K562 (cell line): ENCODE measurements around the gene HEXD. TPM values are rescaled to one million over a fixed set of nuclear protein-coding genes. Genes with fewer than 3 reads are reported as not detected.

Source experiments
- PHB ChIP-seq: fragments of 250-450 bp; sonication (Bioruptor Pico); IDR thresholded peaks from 2 replicates; pipeline ENCODE4 v1.5.0; 2021
- SUPT5H ChIP-seq: fragments of 450-650 bp; IDR thresholded peaks from 2 replicates; pipeline ENCODE4 v1.6.1; 2016
- ZNF24 ChIP-seq: fragments of 450-650 bp; IDR thresholded peaks from 2 replicates; pipeline ENCODE4 v1.6.1; 2016
- ZNF583 ChIP-seq: fragments of 250-450 bp; sonication (Bioruptor Pico); IDR thresholded peaks from 2 replicates; pipeline ENCODE4 v1.4.0; 2020
- polyA plus RNA-seq, 8 experiments: library from polyadenylated mRNA; depleted of rRNA in 4 of 8; stranded (reverse) in 5 of 8; unstranded in 3 of 8; fragments of >200 nt; fragmentation: Nextera tagmentation in 2 of 8; fragmentation: Illumina TruSeq in 1 of 8; extraction: Ambion mirVana in 2 of 8; extraction: Trizol in 1 of 8; gene quantifications; 2 replicates each; pipeline versions ENCODE4 v1.2.1 to v1.2.3, GENCODE V29; 2011 to 2014; ENCODE audit warnings: inconsistent platforms in 1 of 8, missing spikeins in 1 of 8
- total RNA-seq, 7 experiments: library from RNA; depleted of rRNA in 6 of 7; stranded (reverse); fragments of >200 nt in 6 of 7; fragmentation: Illumina TruSeq in 2 of 7; extraction: Trizol in 2 of 7; gene quantifications; 2 replicates each; pipeline versions ENCODE4 v1.2.1 to v1.2.3, GENCODE V29; 2011 to 2021; ENCODE audit warnings: low replicate concordance in 1 of 7
- TF ChIP-seq, protein P1 (sequence below): sonication (generic); formaldehyde crosslinking; IDR thresholded peaks from 2 replicates; pipeline ENCODE4 v1.4.0; 2020; ENCODE audit warnings: mild to moderate bottlenecking, missing genetic modification reagents
- TF ChIP-seq, protein P2 (sequence below): fragments of 250-450 bp; sonication (Bioruptor Pico); IDR thresholded peaks from 2 replicates; pipeline ENCODE4 v1.4.0; 2020
- TF ChIP-seq, protein P3 (sequence below): sonication (generic); formaldehyde crosslinking; IDR thresholded peaks from 2 replicates; pipeline ENCODE4 v1.9.0; 2022; ENCODE audit warnings: mild to moderate bottlenecking, missing genetic modification reagents
- TF ChIP-seq, protein P4 (sequence below): sonication (generic); formaldehyde crosslinking; IDR thresholded peaks from 2 replicates; pipeline ENCODE4 v1.8.1; 2023; ENCODE audit warnings: mild to moderate bottlenecking, missing genetic modification reagents
- TF ChIP-seq, protein P5 (sequence below): sonication (generic); formaldehyde crosslinking; IDR thresholded peaks from 2 replicates; pipeline ENCODE4 v1.5.0; 2020; ENCODE audit warnings: missing genetic modification reagents

The HEXD gene
- total and polyA plus RNA-seq, 9 of the 15 experiments (the other 6 are each of a cell fraction or from before 2014, with no cell fraction given): 1.0 to 25.3 (median 10.0) TPM

DNA sequence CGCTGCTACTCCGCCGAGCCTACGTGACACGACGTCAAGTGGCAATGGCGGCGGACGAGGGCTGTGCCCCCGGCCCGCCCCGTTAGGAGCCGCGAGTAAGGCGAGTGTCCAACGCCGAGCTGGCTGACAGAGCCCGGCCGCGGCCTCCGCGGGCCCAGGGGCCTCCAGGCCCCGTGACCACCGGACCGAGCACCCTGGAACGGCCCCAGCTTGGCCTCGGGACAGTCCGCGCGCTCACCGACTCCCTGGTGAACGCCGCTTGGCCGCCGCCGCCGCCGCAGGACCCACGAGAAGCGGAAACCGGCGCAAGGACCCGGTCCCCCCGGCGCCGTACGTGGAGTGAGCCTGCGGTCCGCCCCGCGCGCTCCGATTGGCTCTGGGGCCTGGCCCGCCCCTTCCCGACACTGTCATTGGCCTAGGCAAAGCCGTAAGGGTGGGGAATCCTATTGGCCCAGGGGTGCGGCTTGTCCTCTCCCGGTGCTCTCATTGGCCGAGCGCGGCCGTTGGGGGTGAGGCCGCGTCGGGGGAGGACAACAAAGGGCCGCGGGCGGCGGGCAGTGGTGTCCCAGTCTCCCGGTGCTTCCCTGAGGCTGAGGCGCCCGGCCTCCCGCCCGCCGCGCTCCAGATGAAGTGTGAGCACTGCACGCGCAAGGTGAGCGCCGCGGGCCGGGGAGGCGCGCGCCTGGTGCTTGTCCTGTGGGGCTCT is 40.2 kb downstream of the HEXD start, which contains the start of gene NARF (continued):
- TF ChIP-seq, protein P1, sequence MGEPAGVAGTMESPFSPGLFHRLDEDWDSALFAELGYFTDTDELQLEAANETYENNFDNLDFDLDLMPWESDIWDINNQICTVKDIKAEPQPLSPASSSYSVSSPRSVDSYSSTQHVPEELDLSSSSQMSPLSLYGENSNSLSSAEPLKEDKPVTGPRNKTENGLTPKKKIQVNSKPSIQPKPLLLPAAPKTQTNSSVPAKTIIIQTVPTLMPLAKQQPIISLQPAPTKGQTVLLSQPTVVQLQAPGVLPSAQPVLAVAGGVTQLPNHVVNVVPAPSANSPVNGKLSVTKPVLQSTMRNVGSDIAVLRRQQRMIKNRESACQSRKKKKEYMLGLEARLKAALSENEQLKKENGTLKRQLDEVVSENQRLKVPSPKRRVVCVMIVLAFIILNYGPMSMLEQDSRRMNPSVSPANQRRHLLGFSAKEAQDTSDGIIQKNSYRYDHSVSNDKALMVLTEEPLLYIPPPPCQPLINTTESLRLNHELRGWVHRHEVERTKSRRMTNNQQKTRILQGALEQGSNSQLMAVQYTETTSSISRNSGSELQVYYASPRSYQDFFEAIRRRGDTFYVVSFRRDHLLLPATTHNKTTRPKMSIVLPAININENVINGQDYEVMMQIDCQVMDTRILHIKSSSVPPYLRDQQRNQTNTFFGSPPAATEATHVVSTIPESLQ: peak; percentile 97; the same call in 1 of the 2 replicates
- TF ChIP-seq, protein P2, sequence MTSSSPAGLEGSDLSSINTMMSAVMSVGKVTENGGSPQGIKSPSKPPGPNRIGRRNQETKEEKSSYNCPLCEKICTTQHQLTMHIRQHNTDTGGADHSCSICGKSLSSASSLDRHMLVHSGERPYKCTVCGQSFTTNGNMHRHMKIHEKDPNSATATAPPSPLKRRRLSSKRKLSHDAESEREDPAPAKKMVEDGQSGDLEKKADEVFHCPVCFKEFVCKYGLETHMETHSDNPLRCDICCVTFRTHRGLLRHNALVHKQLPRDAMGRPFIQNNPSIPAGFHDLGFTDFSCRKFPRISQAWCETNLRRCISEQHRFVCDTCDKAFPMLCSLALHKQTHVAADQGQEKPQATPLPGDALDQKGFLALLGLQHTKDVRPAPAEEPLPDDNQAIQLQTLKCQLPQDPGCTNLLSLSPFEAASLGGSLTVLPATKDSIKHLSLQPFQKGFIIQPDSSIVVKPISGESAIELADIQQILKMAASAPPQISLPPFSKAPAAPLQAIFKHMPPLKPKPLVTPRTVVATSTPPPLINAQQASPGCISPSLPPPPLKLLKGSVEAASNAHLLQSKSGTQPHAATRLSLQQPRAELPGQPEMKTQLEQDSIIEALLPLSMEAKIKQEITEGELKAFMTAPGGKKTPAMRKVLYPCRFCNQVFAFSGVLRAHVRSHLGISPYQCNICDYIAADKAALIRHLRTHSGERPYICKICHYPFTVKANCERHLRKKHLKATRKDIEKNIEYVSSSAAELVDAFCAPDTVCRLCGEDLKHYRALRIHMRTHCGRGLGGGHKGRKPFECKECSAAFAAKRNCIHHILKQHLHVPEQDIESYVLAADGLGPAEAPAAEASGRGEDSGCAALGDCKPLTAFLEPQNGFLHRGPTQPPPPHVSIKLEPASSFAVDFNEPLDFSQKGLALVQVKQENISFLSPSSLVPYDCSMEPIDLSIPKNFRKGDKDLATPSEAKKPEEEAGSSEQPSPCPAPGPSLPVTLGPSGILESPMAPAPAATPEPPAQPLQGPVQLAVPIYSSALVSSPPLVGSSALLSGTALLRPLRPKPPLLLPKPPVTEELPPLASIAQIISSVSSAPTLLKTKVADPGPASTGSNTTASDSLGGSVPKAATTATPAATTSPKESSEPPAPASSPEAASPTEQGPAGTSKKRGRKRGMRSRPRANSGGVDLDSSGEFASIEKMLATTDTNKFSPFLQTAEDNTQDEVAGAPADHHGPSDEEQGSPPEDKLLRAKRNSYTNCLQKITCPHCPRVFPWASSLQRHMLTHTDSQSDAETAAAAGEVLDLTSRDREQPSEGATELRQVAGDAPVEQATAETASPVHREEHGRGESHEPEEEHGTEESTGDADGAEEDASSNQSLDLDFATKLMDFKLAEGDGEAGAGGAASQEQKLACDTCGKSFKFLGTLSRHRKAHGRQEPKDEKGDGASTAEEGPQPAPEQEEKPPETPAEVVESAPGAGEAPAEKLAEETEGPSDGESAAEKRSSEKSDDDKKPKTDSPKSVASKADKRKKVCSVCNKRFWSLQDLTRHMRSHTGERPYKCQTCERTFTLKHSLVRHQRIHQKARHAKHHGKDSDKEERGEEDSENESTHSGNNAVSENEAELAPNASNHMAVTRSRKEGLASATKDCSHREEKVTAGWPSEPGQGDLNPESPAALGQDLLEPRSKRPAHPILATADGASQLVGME (CRISPR knock-in tag): peak; percentile 78; the same call in 1 of the 2 replicates
- TF ChIP-seq ZNF24 (peak; percentile 22; the same call in 1 of the 2 replicates), ZNF583 (CRISPR knock-in tag) (peak; percentile 76; the same call in 1 of the 2 replicates), PHB (CRISPR knock-in tag) (peak; percentile 73; the same call in 1 of the 2 replicates), SUPT5H (peak; percentile 97)
- TF ChIP-seq, protein P3, sequence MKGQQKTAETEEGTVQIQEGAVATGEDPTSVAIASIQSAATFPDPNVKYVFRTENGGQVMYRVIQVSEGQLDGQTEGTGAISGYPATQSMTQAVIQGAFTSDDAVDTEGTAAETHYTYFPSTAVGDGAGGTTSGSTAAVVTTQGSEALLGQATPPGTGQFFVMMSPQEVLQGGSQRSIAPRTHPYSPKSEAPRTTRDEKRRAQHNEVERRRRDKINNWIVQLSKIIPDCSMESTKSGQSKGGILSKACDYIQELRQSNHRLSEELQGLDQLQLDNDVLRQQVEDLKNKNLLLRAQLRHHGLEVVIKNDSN (CRISPR knock-in tag): peak; percentile 73
- TF ChIP-seq, protein P4, sequence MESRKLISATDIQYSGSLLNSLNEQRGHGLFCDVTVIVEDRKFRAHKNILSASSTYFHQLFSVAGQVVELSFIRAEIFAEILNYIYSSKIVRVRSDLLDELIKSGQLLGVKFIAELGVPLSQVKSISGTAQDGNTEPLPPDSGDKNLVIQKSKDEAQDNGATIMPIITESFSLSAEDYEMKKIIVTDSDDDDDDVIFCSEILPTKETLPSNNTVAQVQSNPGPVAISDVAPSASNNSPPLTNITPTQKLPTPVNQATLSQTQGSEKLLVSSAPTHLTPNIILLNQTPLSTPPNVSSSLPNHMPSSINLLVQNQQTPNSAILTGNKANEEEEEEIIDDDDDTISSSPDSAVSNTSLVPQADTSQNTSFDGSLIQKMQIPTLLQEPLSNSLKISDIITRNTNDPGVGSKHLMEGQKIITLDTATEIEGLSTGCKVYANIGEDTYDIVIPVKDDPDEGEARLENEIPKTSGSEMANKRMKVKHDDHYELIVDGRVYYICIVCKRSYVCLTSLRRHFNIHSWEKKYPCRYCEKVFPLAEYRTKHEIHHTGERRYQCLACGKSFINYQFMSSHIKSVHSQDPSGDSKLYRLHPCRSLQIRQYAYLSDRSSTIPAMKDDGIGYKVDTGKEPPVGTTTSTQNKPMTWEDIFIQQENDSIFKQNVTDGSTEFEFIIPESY (CRISPR knock-in tag): 0 out of 2 replicates have a peak, but pooled peaks have one; percentile 19
- TF ChIP-seq, protein P5, sequence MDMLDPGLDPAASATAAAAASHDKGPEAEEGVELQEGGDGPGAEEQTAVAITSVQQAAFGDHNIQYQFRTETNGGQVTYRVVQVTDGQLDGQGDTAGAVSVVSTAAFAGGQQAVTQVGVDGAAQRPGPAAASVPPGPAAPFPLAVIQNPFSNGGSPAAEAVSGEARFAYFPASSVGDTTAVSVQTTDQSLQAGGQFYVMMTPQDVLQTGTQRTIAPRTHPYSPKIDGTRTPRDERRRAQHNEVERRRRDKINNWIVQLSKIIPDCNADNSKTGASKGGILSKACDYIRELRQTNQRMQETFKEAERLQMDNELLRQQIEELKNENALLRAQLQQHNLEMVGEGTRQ (CRISPR knock-in tag): peak; percentile 30; the same call in 1 of the 2 replicates
